ENCODE data around the gene FBXO38. TPM values are rescaled to one million over a fixed set of nuclear protein-coding genes. Genes with fewer than 3 reads are reported as not detected.
"Not testable (repeated sequence)": the region's sequence is repeated elsewhere in the genome, so short reads cannot be mapped to it uniquely, and the experiment has no call there.

The FBXO38 gene
- polyA plus RNA-seq, 1 donor, result 54.6 TPM

DNA sequence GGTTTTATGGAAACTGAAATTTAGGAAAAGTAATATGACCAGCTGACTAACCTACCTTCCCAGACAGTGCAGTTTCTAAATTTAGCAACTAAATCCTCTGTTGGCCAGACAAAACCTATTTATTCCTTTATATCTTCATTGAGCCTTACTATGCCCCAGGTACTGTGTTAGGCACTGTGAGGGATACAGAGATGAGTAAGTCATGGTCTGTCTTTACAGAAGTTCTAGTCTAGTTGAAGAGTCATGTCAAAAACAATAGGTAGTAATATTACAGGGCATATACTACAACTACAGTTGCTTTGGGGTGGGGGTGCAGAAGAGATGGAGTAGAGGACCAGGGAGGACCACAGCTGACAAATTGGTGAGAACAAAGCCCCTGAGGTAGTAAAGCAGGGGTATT, 42.8 kb downstream of the FBXO38 start:
- DNase-seq, result no peak

DNA sequence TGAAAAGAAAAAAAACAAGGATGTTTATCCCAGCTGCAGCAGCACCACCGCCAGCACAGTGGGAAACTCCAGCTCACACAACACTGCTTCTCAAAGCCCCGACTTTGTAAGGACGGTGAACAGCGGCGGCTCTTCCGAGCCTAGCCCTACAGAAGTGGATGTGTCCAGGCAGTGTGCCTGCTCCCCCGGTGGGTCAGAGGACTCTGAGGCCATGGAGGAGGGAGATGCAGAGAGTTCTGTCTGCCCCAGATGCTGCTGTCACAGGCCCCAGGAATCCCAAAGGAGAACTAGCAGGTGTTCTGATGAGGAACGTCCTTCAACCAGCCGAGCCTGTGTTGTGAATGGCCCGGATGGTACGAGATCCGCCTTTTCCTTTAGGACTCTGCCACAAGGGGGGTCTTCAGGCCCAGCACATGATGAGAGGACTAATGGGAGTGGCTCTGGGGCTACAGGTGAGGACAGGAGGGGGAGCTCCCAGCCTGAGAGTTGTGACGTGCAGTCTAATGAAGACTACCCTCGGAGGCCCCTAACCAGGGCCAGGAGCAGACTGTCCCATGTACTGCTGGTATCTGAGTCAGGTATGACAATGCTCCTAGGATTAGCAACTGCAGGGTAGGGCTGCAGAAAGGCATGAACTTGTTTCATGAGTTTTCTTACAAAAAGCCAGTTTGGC, 43.7 kb downstream of the FBXO38 start:
- no peak for DNase-seq

- DNase-seq, result no peak
Measured at GRCh38 chr5:148428848-148429247, 45.1 kb downstream of the FBXO38 start.

- no peak for DNase-seq
Measured at GRCh38 chr5:148433826-148434225, 50.1 kb downstream of the FBXO38 start.

DNA sequence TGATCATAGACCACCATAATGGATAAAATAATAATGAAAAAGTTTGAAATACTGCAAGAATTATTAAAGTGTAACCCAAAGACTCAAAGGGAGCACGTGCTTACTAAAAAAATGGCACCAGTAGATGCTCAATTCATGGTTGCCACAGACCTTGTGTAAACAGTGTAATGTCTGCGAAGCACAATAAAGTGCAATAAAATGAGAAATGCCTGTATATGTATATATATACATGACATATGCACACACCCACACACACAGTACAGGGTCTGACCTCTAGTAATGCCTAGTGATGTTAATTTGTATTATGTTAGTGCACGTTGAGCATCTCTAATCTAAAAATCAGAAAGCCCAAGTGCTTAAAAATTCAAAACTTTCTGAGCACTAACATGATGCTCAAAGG, 52.3 kb downstream of the FBXO38 start:
- DNase-seq, result no peak

- DNase-seq, result no peak
Measured at GRCh38 chr5:148437249-148437648, 53.5 kb downstream of the FBXO38 start.

GRCh38 chr5:148438933-148439332, 55.2 kb downstream of the FBXO38 start:
- no peak for DNase-seq

- no peak for DNase-seq
Measured at GRCh38 chr5:148443241-148443640, 59.5 kb downstream of the FBXO38 start.

- peak; percentile 69 for DNase-seq
Measured at GRCh38 chr5:148443998-148444397, 60.2 kb downstream of the FBXO38 start.

DNA sequence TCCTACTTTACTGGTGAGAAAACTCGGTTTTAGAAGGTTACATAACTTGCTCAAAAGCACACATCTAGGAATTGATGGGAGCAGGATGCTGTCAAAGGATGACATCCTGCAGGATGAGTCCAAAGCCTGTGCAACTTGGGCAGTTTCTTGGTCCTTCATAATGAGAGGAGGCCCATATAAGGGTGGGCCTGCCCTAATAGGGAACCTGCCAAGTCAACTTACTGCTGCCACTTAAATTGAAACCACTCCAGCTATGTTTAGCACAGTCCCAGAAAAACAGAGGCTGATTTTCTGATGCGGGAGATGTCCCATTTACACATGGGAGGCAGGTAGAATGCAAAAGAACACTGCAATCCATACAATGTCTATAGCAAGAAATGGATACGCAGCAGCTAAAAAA, 61.8 kb downstream of the FBXO38 start:
- DNase-seq, result no peak

- peak; percentile 17 for DNase-seq
Measured at GRCh38 chr5:148446611-148447010, 62.9 kb downstream of the FBXO38 start.

- DNase-seq, result no peak
Measured at GRCh38 chr5:148452499-148453193, 68.9 kb downstream of the FBXO38 start.

- DNase-seq, result no peak
Measured at GRCh38 chr5:148454576-148454975, 70.8 kb downstream of the FBXO38 start.

DNA sequence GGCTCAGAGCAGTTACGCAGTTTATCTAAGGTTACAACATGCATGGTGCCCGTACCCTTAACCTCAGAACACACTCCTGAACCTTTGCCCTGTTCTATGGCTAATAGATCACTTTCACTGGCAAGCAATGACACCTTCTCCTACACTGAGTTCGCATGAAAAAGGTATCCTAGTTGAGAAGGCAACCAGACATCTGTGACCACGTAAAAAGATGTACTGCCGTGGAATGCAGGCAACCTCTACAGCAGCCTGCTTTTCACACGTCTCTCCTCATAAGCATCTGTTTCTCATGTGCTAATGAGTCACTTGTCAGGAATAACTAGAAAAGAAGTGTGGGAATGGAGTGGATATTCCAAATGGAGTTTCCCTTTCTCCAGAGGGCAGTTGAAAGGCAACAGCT, 71.4 kb downstream of the FBXO38 start:
- no peak for DNase-seq

- peak; percentile 21 for DNase-seq
Measured at GRCh38 chr5:148457183-148457620, 73.4 kb downstream of the FBXO38 start.

DNA sequence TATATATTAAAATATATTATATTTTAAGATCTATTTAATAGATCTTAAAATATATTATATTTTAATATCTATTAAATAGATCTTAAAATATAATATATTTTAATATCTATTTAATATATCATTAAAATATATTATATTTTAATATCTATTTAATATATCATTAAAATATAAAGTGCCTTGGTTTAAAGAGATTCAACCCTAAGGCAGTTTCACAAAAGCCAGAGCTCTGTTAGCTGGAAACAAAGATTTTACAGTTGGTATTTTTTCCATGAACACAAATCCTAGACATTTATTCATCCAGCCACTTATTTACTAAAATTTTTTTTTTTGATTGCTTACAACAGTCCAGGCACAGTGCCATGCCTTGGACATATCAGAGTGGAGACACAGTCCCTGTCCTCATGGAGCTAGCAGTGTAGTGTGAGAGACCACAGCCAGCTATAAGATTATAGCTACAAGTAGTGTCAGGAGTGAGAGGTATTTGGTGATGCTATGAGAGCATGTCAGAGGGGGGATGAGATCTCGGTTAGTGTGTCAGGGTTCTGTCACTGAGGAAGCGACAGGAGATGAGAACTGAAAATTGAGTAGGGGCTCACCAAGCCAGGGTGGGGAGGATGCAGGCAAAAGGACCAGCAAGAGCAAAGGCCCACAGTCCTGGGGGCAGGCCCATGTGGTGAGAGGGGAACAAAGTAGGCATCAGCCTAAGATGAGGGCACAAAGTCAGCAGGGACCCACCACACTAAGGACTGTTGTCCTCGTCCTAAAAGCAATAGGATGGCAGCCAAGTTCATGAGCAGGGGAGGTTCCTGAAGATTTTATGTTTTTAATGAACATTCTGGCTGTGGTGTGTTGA, 74.5 kb downstream of the FBXO38 start:
- no peak for DNase-seq

DNA sequence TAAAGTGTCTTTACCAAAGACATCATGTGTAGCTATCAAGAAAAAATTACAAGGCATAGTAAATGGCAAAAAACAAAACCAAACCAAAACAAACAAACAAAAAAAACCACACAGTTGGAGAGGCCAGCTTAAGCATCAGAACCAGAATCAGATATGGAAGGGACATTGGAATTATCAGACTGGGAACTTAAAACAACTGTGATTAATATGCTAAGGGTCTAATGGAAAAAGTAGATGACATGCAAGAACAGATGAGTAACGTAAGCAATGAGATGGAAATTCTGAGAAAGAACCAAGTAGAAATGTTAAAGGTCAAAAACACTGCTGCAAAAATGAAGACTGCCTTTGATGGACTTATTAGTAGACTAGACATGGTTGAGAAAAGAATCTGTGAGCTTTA, 75.9 kb downstream of the FBXO38 start:
- no peak for DNase-seq

GRCh38 chr5:148465381-148466235, 81.8 kb downstream of the FBXO38 start:
- DNase-seq, result no peak

DNA sequence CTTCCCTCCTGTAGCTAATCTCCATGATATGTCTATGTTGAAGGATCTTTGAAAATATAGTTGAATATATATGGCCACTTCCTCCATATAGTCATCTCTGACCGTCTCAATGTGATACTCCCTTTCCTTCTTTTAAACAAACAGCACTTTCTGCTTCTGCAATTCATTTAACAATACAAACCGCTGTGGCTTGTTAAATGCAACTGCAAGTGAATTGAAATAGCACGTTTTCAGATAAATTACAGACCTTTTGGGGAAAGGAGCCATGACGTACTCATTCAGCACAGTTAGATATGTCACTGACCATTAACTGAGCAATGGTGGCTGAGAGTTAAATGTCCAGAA, 82.5 kb downstream of the FBXO38 start:
- DNase-seq, result no peak

- no peak for DNase-seq
Measured at GRCh38 chr5:148467958-148468357, 84.2 kb downstream of the FBXO38 start.

- DNase-seq, result not testable (repeated sequence)
Measured at GRCh38 chr5:148468746-148469145, 85.0 kb downstream of the FBXO38 start.

- no peak for DNase-seq
Measured at GRCh38 chr5:148469501-148469935, 85.8 kb downstream of the FBXO38 start.

Data from left kidney (tissue), 2 donors.